GM12892 (cell line): ENCODE data around the gene ATRNL1.
"Not testable (repeated sequence)": the region's sequence is repeated elsewhere in the genome, so short reads cannot be mapped to it uniquely, and the experiment has no call there.

Source experiments
- DNase-seq: peaks from one replicate; pipeline ENCODE4 v3.0.0; 2011; ENCODE audit not compliant: insufficient read length
- FAIRE-seq: peaks from 2 replicates; lab custom pipeline; 2011; peaks lifted over from hg19 to GRCh38; lab: Jason Lieb, UNC
- POLR2A ChIP-seq: IDR thresholded peaks from 2 replicates; pipeline ENCODE4 v1.6.1; 2011; ENCODE audit warnings: low read depth, low read length, control low read depth
- POLR2AphosphoS5 ChIP-seq: IDR thresholded peaks from 2 replicates; pipeline ENCODE4 v1.6.1; 2011; ENCODE audit warnings: low read depth, low read length, control low read depth
- TAF1 ChIP-seq: IDR thresholded peaks from 2 replicates; pipeline ENCODE4 v1.6.1; 2011; ENCODE audit warnings: low read depth, mild to moderate bottlenecking, control low read depth, low read length, borderline replicate concordance

ATRNL1 gene

DNA sequence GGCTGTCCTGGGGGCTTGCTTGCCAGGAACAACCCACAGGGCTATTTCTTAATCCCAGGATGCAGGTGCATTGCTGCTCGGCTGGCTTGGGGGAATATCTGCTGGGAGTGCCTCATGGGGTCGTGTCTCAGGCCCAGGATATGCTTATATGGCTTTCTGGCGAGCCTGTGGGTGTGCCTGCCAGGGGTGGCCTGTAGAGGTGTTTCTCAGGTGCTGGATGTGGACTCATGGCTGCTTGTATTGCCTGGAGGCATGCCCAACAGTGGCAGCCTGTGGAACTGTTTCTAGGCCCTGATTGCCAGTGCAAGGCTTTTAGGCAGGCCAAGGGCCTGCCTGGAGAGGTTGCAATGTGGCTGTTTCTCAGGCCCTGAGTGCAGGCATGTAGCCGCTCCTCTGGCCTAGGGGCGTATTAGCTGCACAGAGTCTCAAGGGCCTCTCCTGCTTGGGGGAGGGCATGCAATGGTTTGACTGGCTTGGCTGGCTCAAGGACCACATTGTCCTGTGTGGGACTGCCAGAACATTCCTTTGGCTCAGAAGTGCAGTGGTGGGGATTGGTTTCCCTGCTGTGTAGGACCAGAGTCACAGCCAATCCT is 202.1 kb downstream of the ATRNL1 start:
- no peak for TF ChIP-seq TAF1
- no peak for TF ChIP-seq POLR2AphosphoS5
- no peak for TF ChIP-seq POLR2A
- FAIRE-seq (no peak), DNase-seq (no peak)

DNA sequence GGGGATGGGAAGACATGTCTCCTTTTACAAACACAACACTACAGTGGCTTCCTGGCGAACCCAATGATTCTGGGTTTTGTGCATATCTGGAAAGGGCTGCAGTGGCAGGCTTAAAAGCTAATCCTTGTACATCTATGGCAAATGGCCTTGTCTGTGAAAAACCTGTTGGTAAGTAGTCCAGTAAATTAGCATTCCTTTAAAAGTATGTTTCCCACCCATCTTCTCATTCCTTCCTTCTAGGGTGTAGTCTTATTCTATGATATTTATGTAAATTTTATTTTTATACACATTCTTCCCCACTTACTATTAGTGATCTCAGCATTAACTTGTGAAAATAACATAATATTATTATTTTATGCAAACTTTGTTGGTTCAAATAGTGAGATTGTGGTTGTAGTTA is 206.9 kb downstream of the ATRNL1 start:
- FAIRE-seq (no peak), DNase-seq (no peak)
- TF ChIP-seq TAF1 (no peak), POLR2AphosphoS5 (no peak), POLR2A (no peak)

DNA sequence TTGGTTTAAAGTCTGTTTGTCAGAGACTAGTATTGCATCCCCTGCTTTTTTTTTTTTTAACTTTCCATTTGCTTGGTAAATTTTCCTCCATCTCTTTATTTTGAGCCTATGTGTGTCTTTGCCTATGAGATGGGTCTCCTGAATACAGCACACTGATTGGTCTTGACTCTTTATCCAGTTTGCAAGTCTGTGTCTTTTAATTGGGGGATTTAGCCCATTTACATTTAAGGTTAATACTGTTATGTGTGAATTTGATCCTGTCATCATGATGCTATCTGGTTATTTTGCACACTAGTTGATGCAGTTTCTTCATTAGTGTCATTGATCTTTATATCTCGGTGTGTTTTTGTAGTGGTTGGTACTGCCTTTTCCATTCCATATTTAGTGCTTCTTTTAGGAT is 226.5 kb downstream of the ATRNL1 start:
- not testable (repeated sequence) for FAIRE-seq, DNase-seq

DNA sequence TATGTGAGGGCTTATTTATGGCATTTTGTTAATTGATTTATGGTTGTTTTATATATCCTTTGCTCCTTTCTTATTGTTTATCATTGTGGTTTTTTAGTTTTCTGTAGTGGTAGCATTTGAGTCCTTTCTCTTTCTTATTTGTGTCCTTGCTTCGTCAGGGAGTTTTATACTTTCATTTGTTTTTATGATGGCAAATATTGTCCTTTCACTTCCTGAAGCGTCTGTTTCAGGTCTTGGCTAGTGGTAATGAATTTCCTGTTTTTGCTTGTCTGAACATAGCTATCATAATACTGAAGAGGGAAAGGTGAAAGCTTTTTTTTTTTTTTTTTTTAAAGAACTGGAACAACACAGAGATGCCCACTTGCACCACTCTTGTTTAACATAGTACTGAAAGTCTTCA is 228.2 kb downstream of the ATRNL1 start:
- TF ChIP-seq POLR2AphosphoS5 (no peak), TAF1 (no peak), POLR2A (no peak)
- FAIRE-seq = peak; percentile 27
- no peak for DNase-seq

DNA sequence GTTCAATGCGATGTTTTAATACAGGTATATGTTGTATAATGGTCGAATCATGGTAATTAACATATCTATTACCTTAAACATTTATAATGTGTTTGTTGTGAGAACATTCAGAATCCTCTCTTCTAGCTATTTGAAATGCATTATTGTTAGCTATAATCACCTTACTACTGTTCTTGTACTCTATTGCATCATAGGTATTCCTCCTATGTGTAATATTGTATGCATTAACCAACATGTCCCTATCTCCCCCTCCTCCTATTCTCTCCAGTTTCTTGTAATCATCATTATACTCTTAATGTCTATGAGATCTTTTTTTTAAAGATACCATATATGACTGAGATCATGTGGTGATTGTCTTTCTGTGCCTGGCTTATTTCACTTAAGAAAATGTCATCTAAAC is 235.2 kb downstream of the ATRNL1 start:
- no peak for FAIRE-seq
- DNase-seq = no peak

DNA sequence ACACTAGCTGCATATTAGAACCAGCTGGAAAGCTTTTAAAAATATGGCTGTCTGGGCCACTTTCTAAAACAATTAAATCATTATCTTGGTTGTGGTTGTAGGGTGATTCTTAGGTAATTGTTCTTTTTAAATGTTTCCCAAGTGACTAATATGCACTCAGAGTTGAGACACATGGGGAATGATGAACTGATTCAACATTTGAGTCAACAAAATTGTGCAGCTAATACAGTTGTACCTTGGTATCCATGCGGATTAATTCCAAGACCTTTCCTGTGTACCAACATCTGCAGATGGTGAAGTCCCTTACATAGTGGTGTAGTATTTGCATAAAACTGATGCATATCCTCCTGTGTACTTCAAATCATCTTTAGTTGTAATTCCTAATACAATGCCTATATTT is 242.2 kb downstream of the ATRNL1 start:
- peak; percentile 21 for FAIRE-seq
- no peak for DNase-seq
- TF ChIP-seq TAF1 = no peak

More for the DNA sequence above, 235.2 kb downstream of the ATRNL1 start:
- no peak for TF ChIP-seq POLR2AphosphoS5
- no peak for TF ChIP-seq TAF1
- TF ChIP-seq POLR2A = no peak

DNA sequence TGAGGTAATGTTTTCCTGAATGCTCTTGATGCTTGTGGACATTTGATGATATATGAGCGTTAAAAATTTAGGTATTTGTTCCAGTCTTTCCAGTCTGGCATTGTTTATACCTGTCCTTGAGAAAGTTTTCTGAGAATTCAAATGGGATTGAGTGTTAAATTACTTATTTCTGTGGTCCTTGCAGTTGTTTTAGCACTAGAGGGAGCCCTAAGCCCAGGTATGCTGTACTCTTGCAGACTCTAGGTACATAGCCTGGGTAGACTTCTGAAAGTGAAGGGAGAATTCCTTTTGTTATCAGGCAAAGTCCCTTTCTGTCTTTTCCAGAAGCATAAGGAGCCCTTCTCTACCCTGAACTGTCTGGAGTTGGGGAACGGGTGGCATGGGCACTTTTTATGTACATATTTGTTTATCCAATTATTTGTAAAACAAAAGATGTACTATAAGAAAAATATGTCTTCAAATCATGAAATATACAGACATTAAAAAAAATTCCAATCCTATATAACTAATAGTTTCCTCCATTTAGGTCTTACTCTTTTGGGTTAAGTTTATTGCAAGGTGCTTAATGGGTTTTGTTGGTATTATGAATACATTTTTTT is 262.1 kb downstream of the ATRNL1 start:
- DNase-seq (no peak), FAIRE-seq (peak; percentile 78)
- TF ChIP-seq POLR2AphosphoS5 (no peak), TAF1 (no peak), POLR2A (no peak)

DNA sequence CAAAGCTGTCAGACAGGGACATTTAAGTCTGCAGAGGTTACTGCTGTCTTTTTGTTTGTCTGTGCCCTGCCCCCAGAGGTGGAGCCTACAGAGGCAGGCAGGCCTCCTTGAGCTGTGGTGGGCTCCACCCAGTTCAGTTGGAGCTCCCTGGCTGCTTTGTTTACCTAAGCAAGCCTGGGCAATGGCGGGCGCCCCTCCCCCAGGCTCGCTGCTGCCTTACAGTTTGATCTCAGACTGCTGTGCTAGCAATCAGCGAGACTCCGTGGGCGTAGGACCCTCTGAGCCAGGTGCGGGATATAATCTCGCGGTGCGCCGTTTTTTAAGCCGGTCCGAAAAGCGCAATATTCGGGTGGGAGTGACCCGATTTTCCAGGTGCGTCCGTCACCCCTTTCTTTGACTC is 274.8 kb downstream of the ATRNL1 start:
- FAIRE-seq, DNase-seq: not testable (repeated sequence)

DNA sequence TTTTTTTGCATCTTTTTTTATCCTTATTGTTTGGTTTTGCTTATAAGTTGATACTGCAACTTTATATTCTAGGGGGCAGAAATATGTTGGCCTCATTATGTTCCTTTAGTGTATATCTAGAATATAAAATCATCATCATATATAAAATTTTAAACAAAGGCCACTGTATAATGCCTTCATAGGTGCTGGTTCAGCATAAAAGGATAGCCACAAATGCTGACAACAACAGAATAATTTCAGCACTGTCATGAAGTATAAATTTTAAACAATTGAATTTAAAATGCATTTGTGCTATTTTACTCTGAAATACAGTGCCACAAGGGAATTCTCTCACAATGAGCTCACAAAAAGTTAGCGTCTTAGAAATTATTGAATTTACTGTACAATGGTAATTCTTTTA is 285.9 kb downstream of the ATRNL1 start:
- TF ChIP-seq POLR2AphosphoS5 = no peak
- FAIRE-seq = no peak

DNA sequence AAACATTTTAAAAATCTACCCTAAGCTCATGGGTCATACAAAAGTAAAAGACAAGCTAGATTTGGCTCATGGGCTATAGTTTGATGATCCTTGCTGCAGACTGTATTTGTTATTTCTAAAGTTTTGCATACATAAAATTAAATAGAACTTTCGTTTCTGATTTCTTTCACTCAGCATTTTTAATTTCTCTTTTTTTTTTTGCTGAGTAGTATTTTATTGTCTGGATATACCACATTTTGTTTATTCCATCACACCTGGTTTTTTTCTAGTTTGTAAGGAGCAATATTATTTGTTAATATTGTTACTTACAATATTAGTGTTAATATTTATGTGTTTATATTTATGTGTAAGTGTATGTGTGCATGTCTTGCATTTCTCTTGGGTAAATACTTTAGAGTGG is 291.5 kb downstream of the ATRNL1 start:
- no peak for FAIRE-seq
- TF ChIP-seq POLR2A (no peak), POLR2AphosphoS5 (no peak), TAF1 (no peak)
- no peak for DNase-seq

More for the DNA sequence above, 285.9 kb downstream of the ATRNL1 start:
- DNase-seq = no peak

DNA sequence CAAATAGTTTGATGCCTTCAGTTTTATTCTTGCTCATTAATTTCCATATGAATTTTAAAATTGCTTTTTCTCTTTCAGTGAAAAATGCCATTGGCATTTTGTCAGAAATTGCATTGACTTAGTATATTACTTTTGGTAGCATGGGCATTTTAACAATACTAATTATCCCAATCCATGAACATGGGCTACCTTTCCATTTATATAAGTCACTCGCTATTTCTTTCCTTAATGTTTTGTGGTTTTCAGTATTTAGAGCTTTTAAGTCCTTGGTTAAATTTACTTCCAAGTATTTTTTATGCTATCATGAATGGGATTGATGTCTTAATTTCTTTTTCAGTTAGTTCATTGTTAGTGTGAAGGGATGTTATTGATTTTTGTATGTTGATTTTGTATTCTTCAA is 297.4 kb downstream of the ATRNL1 start:
- no peak for FAIRE-seq
- DNase-seq = no peak

DNA sequence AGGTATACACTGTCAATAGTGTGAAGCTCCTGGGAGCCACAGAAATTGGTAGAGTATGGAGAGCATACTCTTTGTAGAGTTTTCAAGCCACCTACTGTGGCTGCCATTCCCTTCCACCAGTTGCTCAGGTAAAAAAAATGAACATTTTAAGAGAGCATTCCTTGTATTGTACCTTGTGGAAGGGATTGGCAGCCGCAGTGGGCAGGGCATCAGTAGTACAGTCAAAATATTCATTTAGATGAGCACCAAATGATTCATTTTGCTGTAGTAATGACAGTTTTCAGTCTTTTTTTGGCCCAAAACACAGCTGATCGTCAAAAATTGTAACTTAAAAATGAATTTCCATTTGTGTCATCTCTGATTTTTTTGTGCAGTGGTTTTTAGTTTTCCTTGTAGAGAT is 304.9 kb downstream of the ATRNL1 start:
- TF ChIP-seq POLR2AphosphoS5 (no peak), TAF1 (no peak), POLR2A (no peak)
- FAIRE-seq = no peak
- no peak for DNase-seq

More for the DNA sequence above, 297.4 kb downstream of the ATRNL1 start:
- TF ChIP-seq POLR2A = no peak
- no peak for TF ChIP-seq TAF1
- no peak for TF ChIP-seq POLR2AphosphoS5

DNA sequence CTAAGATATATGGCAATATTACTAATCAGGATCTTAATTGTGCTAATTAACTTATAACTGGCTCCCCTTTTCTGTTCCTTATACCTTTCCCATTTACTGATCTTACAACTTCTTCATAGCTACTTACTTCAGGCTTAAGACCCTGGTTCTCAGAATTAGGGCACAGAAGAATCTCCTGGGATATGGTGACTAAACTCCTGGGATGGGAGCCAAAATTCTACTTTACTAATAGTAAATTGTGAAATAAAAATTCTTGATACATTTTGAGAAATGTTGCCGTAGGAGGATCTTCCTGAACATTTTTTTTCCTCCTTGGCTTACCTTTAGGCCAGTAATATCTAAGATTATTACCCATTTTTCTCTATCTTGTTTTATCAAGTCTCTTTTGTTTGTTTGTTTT is 309.5 kb downstream of the ATRNL1 start:
- FAIRE-seq = no peak
- no peak for DNase-seq
- TF ChIP-seq POLR2AphosphoS5 (no peak), TAF1 (no peak), POLR2A (no peak)

DNA sequence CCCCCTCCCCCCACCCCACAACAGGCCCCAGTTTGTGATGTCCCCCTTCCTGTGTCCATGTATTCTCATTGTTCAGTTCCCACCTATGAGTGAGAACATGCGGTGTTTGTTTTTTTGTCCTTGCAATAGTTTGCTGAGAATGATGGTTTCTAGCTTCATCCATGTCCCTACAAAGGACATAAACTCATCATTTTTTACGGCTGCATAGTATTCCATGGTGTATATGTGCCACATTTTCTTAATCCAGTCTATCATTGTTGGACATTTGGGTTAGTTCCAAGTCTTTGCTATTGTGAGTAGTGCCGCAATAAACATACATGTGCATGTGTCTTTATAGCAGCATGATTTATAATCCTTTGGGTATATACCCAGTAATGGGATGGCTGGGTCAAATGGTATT is 312.7 kb downstream of the ATRNL1 start:
- not testable (repeated sequence) for FAIRE-seq, DNase-seq
